Sigmoid colon (tissue), 4 donors: Measurements from ENCODE around the gene C5.

ENCODE experiments used
- EP300 ChIP-seq, 4 donors: sonication (generic); formaldehyde crosslinking; IDR thresholded peaks; one replicate each; pipeline ENCODE4 v1.6.1; 2017; ENCODE audit warnings: antibody characterized with exemption in 4 of 4
- TF ChIP-seq, protein P1 (sequence below), 4 experiments: fragments of 450-650 bp in 3 of 4; fragments of 200-600 bp in 1 of 4; IDR thresholded peaks; one replicate each; pipeline ENCODE4 v1.5.1; 2016 to 2019; ENCODE audit warnings: antibody characterized with exemption in 4 of 4, mild to moderate bottlenecking in 3 of 4, moderate library complexity in 2 of 4

DNA sequence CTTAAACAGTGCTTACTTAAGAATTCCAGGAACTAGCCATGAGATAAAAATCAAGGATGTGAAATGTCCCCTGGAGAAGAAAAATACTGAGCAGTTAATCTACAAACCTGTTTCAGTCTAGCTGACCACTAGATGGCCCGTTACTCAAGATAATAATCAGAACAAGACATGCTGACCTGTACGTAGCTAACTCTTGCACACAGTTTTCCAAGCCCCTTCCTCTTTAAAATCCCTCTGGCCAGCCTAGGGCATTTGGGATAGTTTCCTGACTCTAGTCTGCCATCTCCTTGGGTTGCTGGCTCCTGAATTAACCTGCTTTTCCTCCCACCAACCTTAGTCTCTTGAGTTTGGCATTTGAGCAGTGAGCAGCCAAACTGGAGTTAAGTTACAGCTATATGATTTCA is 64.3 kb downstream of the C5 start:
- TF ChIP-seq, protein P1, sequence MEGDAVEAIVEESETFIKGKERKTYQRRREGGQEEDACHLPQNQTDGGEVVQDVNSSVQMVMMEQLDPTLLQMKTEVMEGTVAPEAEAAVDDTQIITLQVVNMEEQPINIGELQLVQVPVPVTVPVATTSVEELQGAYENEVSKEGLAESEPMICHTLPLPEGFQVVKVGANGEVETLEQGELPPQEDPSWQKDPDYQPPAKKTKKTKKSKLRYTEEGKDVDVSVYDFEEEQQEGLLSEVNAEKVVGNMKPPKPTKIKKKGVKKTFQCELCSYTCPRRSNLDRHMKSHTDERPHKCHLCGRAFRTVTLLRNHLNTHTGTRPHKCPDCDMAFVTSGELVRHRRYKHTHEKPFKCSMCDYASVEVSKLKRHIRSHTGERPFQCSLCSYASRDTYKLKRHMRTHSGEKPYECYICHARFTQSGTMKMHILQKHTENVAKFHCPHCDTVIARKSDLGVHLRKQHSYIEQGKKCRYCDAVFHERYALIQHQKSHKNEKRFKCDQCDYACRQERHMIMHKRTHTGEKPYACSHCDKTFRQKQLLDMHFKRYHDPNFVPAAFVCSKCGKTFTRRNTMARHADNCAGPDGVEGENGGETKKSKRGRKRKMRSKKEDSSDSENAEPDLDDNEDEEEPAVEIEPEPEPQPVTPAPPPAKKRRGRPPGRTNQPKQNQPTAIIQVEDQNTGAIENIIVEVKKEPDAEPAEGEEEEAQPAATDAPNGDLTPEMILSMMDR (IDR thresholded peaks at IDR 0.05), result peak in 3 of 4 experiments; percentile 21 to 41 (median 28)
- no peak for TF ChIP-seq EP300 (IDR thresholded peaks at IDR 0.05)
